Measurements from ENCODE around the gene MYO1E. TPM values are rescaled to one million over a fixed set of nuclear protein-coding genes. Genes with fewer than 3 reads are reported as not detected.
"Not testable (repeated sequence)": the region's sequence is repeated elsewhere in the genome, so short reads cannot be mapped to it uniquely, and the experiment has no call there.

The MYO1E gene
- polyA plus RNA-seq, 1 donor: 145 TPM

GRCh38 chr15:59292442-59293151 lies 80.1 kb downstream of the MYO1E start:
- no peak for DNase-seq

DNA sequence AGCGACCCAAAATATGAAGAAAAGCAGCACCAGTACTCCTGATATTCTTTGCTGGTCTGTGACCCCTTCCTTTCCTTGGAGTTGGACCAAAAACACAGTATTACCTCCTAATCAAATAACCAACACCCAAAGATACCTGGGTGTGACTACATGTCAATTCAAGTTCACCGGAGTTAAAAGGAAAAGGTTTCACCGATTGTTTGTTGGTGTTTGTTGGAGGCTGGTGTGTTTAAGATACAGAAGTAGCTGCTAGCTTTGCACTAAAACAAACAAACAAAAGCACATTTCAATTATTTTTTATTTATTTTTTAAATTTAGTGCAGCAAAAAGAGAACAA lies 81.5 kb downstream of the MYO1E start:
- no peak for DNase-seq

- DNase-seq: no peak
Measured at GRCh38 chr15:59290295-59291212, 82.1 kb downstream of the MYO1E start.

DNA sequence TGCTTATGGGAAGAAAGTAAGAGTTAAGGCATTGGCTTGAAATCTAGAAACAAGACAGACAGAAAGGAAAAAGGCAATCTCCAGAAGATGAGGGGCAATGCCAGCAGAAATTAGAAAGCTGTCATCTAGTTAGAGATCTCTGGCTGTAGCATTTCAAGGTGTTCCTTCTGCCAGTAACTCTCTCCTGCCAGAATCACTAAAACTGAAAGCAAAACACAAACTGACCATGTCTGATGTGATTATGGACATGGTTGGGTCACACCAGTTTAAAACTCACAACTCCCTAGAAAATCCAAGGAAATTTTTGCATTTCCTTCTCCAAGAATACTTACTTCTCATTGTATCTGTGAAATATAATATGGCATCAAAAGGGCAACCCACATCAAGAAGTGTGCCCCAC lies 83.1 kb downstream of the MYO1E start:
- no peak for DNase-seq

- no peak for DNase-seq
Measured at GRCh38 chr15:59283717-59284391, 88.8 kb downstream of the MYO1E start.

GRCh38 chr15:59282515-59283337 lies 89.9 kb downstream of the MYO1E start:
- no peak for DNase-seq

DNA sequence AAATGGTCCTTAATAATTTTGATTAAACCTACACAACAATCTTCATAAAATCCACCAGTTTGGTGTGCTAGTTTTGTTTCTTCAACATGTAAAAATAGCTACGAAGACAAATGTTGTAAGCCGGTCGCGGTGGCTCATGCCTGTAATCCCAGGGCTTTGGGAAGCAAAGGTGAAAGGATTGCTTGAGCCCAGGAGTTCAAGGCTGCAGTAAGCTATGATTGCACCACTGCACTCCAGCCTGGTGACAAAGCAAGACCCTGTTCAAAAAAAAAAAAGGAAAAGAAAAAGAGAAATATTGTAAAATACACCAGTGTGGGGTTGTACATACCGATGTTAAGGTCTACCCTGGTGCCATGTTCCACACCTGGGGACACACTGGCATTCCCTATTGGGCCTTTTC lies 91.0 kb downstream of the MYO1E start:
- no peak for DNase-seq

GRCh38 chr15:59280855-59281254 lies 91.8 kb downstream of the MYO1E start:
- no peak for DNase-seq

DNA sequence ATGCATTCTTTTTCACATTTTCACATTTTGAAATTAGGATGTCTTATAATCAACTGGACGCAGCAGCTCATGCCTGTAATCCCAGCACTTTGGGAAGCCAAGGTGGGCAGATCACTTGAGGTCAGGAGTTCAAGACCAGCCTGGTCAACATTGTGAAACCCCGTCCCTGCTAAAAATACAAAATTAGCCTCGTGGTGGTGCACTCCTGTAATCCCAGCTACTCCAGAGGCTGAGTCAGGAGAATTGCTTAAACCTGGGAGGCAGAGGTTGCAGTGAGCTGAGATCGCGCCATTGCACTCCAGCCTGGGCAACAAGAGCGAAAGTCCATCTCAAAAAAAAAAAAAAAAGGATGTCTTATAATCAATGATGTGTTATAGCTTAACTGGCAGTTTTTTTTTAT lies 92.4 kb downstream of the MYO1E start:
- DNase-seq: not testable (repeated sequence)

- no peak for DNase-seq
Measured at GRCh38 chr15:59279023-59279422, 93.6 kb downstream of the MYO1E start.

DNA sequence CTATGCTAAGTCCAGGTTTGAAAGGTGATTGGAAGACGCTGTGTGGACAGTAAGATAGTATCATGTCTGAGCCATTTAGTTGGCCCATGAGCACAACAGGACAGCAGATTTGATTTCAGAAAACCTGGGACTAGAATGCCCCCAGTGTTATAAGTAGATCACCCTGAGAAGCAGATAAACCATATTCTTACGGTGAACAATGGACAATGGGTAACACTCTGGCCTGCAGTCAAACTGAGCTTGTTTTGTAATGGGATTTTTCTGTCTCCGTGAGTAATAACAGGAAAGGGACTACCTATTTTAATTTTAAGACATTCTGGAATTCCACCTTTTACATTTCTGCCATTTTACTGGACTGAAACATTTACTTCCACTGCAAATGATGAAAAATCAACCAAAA lies 94.6 kb downstream of the MYO1E start:
- no peak for DNase-seq

GRCh38 chr15:59276225-59277178 lies 96.2 kb downstream of the MYO1E start:
- no peak for DNase-seq

- DNase-seq: no peak
Measured at GRCh38 chr15:59274126-59274970, 98.3 kb downstream of the MYO1E start.

- no peak for DNase-seq
Measured at GRCh38 chr15:59273234-59273633, 99.4 kb downstream of the MYO1E start.

GRCh38 chr15:59271595-59272201 lies 101.0 kb downstream of the MYO1E start:
- DNase-seq: no peak

- no peak for DNase-seq
Measured at GRCh38 chr15:59268852-59269407, 103.7 kb downstream of the MYO1E start.

- no peak for DNase-seq
Measured at GRCh38 chr15:59268168-59268851, 104.4 kb downstream of the MYO1E start.

- DNase-seq: no peak
Measured at GRCh38 chr15:59266028-59266427, 106.6 kb downstream of the MYO1E start.

Data from left kidney (tissue), 2 donors.